ENCODE data around the gene SAP25.

The SAP25 gene

DNA sequence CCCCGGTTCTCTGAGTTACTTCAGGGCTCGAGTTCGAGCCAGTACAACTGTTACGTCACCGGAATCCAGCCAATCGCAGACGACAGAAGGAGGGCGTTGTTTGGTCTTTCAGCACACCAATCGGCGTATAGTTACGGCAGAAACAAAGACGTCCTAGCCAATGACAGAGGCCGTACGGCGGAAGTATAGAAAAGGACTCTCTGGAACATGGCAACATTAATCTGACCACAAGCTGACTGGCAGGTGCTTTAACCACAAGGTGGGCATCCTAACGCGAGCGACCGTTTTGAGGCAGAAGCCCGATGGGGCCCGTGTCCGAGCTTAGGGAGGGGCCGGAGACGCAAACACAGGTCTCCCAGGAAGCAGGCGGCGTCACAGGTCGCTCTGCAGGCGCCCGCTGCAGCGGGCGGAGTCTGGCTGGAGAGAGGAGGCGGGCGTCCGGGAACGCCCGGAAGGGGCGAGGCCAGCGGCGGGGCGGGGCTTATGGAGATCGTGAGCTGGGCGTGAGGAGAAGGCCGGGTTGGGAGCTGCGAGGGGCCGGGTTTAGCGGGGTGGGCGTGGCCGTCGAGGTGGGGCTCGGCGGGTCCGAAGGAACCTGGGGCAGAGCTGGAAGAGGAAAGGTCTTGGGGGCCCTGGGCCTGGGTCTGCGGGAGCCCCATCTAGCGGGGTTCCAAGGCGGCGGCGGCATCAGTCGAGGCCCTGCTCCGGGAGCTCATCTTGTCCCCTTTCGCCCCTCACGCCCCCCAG, 38.5 kb upstream of the SAP25 start, which contains the start of gene MOSPD3:
Gene MOSPD3 (plus strand): TSS at position 558 of the 747 bp plus-strand sequence. CDS start 252 bp downstream, outside the sequence.
- peak within 1 kb of the TSS; percentile 84 for H3K27ac ChIP-seq
- TF ChIP-seq, protein P1, sequence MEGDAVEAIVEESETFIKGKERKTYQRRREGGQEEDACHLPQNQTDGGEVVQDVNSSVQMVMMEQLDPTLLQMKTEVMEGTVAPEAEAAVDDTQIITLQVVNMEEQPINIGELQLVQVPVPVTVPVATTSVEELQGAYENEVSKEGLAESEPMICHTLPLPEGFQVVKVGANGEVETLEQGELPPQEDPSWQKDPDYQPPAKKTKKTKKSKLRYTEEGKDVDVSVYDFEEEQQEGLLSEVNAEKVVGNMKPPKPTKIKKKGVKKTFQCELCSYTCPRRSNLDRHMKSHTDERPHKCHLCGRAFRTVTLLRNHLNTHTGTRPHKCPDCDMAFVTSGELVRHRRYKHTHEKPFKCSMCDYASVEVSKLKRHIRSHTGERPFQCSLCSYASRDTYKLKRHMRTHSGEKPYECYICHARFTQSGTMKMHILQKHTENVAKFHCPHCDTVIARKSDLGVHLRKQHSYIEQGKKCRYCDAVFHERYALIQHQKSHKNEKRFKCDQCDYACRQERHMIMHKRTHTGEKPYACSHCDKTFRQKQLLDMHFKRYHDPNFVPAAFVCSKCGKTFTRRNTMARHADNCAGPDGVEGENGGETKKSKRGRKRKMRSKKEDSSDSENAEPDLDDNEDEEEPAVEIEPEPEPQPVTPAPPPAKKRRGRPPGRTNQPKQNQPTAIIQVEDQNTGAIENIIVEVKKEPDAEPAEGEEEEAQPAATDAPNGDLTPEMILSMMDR (conservative IDR thresholded peaks at IDR 0.05), result no peak

DNA sequence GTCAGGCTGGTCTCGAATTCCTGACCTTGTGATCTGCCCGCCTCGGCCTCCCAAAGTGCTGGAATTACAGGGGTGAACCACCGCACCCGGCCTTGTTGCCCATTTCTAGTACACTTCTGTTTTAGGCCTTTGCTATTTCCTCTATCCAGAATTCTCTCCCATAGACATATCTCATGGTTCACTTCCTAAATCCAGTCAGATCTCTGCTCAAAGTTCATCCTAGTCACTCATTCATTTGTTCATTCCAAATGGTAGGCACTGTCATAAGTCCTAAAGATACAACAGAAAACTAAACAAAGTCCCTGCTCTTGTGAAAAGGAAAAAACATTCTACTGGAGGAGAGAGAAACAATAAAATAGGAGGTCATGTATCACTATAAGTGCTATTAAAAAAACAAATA, 36.3 kb upstream of the SAP25 start:
- TF ChIP-seq, protein P1 (conservative IDR thresholded peaks at IDR 0.05), result no peak
- H3K27ac ChIP-seq, result no peak overlapping the region

DNA sequence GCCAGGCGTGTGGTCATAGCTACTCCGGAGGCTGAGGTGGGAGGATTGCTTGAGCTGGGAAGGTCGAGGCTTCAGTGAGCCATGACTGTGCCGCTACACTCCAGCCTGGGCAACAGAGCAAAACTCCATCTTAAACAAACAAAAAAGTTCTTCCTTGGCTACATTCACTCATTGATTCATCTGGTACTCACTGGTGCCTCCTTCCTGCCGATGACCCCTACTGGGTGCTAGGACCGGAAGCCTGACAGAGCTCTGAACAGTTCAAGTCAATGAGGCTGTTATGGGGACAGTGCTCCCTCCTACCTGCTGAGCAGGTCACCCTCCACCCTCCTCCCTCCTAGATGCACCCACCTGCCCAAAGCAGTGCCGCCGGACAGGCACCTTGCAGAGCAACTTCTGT, 33.4 kb upstream of the SAP25 start:
- TF ChIP-seq, protein P1 (conservative IDR thresholded peaks at IDR 0.05), result no peak
- no peak overlapping the region for H3K27ac ChIP-seq

DNA sequence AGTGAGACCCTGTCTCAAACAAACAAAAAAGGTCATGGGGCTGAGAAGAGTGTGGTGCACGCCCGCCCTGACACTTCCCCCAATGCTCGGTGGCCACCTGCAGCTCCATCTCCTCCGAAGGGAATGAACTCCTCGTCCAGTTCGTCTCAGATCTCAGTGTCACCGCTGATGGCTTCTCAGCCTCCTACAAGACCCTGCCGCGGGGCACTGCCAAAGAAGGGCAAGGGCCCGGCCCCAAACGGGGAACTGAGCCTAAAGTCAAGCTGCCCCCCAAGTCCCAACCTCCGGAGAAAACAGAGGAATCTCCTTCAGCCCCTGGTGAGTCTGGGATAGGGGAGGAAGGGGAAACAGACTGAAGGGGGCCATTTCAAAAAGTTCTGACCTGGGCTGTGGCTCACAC, 32.6 kb upstream of the SAP25 start:
- H3K27ac ChIP-seq, result no peak overlapping the region
- TF ChIP-seq, protein P1 (conservative IDR thresholded peaks at IDR 0.05), result no peak

DNA sequence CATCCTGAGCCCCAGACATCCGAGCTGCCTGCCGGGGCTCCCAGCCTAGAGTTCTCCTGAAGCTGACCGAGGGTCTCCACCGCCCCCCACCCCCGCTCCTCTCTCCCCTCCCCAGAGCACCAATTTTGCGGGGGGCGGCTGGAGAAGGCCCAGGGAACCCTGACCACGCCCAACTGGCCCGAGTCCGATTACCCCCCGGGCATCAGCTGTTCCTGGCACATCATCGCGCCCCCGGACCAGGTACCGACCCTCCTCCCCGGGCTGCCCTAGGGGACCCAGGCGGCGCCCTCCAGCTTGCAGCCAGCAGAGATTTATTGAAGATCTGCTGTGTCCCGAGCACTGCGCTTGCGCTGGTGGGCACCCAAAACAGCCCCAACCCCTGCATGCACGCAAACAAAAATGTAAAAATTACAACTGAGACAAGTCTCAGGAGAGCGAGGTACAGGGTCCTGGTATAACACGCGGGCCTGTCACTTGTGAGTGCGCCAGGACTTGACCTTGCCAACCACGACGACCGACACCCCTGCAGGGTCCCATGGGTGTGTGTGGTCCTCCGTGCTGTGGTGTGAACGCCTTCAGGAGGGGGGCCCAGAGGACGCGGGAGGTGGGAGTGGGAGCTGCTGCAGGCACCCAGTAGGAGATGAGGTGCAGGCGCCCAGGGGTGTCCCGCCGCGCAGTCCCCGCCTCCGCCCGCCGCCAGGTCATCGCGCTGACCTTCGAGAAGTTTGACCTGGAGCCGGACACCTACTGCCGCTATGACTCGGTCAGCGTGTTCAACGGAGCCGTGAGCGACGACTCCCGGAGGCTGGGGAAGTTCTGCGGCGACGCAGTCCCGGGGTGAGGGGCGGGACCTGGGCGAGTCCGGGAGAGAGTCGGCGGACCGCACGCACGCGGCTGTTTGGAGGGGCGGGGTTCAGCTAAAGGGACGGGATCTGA, 31.5 kb upstream of the SAP25 start:
- TF ChIP-seq, protein P1 (conservative IDR thresholded peaks at IDR 0.05), result peak; percentile 8; the same call in 1 of the 2 replicates
- peak overlapping the region; percentile 59; the same call in 1 of the 2 replicates for H3K27ac ChIP-seq

DNA sequence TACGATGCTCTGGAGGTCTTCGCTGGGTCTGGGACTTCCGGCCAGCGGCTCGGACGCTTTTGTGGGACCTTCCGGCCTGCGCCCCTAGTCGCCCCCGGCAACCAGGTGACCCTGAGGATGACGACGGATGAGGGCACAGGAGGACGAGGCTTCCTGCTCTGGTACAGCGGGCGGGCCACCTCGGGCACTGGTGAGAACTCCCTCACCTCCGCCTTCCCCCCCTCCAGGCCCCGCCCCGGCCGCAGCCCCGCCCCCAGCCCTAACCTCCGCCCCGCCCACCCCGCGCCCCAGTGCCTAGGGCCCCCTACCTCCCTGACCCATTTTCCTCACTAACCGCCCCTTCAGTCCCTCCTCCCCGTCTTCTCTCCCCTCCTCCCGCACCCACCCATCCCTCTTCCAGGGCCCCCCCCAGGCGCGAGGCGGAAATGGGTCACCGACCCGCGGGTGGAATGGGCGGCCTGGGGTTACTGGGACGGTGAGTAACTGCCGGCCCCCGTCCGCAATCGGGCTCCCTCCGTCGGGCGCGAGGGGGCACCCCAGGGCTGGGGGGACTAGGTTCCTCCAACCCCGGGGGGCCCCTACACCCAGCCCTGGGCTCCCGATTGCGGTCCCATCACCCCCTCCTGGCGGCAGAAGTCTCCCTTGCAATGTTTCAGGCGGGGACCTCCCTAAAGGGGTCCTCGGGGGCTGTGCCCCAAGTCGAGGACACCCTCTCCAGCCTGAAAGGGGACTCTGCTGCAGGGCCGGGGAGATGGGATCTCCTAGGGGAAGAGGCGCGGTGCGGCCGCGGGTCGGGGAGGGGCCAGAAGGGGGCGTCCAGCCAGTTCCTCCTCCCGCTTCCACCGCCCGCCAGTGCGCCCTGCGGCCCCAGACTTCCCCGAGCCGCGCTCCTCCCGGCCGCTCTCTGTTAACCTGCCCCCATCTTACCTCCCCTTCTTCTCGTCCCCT, 30.6 kb upstream of the SAP25 start:
- TF ChIP-seq, protein P1 (conservative IDR thresholded peaks at IDR 0.05), result peak; percentile 64
- H3K27ac ChIP-seq, result peak overlapping the region; percentile 59; the same call in 1 of the 2 replicates

All from VCaP (cell line).